CD4-positive, alpha-beta T cell treated with Interleukin-15 for 1 hour (primary cell): ENCODE results near the gene TRAF3.
"Not testable (repeated sequence)": the region's sequence is repeated elsewhere in the genome, so short reads cannot be mapped to it uniquely, and the experiment has no call there.

ENCODE experiments used
- DNase-seq: peaks from one replicate; pipeline ENCODE4 v3.0.0-alpha.2; 2020

The TRAF3 gene

DNA sequence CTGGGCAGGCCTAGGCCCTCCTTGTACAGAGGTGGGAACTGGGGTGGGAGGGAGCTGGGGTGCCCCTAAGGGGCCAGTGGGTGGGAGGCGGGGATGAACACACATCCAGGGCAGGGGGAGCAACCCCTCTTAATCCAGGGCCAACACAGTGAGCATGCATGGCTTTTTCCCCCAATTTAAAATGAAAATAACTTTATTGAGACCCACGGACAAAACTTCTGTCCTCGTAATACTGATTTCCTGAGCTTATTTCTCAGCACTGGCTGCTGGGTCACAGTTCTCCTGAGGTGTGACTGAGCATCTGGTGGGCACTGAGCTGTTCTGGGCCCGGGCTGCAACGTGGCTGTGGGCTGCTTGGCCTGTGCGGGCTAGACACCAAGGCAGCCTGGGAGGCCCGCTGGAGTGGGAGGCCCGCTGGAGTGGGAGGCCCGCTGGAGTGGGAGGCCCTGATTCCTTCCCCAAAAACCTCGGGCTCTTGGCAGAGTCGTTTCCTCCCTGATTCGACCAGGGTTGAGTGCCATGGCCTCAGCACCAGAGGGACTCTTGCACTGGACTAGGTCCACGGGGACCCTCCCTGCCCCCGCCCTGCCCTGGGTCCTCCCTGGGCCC lies 24.9 kb upstream of the TRAF3 start:
- no peak for DNase-seq

GRCh38 chr14:102754370-102755262 lies 22.6 kb upstream of the TRAF3 start:
- no peak for DNase-seq

DNA sequence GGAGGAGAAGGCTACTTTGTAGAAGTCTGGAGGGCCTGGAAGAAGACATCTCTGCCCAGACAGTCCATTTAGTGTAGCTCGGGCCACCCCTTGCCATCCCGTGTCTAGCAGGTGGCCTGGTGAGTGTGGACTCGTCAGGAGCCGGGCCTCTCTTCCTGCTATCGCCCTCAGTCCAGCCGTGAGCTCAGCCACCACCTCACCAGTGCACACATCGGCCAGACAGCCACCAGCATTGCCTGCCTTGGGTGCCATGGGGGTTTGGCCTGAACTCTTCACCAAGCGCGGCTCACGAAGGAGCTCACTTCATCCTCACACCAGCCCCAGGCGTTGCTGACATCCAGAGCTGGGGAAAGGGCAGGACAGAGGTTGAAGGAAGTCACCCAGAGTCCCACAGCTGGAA lies 19.6 kb upstream of the TRAF3 start:
- DNase-seq: no peak

- no peak for DNase-seq
Measured at GRCh38 chr14:102758087-102758486, 19.2 kb upstream of the TRAF3 start.

GRCh38 chr14:102759456-102760187 lies 17.6 kb upstream of the TRAF3 start:
- DNase-seq: no peak

DNA sequence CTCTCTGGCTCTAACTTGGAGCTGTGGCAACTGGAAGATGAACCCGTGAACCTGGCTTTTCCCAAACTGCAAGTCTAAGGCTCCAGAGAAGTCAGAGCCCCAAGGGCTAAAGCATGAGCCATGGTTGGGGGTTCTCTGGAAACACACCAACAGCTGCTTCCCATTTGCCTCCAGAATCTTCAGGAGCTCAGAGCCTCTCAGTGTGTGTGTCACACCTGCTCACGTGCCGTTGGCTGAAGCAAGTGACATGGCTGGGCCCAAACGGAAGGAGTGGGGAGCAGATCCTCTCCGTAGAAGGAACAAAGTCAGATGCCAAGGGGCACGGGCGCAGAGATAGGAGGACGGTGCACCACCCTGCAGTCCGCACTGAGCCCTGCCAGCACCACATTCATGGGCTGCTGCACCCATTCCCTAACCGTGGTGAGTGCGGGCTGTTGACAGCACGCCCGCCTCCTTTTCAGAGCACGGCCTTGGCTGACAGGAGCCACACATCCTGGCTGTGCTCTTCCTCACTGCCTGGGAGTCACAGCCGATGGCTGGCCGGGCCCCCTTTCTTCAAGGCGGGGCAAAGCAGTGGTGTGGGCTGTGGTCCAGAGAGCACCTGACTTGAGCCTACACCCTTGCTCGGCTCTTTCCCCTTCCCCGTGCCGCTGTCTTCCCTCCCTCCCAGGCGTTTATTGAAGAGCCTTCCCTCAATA lies 16.6 kb upstream of the TRAF3 start:
- no peak for DNase-seq

DNA sequence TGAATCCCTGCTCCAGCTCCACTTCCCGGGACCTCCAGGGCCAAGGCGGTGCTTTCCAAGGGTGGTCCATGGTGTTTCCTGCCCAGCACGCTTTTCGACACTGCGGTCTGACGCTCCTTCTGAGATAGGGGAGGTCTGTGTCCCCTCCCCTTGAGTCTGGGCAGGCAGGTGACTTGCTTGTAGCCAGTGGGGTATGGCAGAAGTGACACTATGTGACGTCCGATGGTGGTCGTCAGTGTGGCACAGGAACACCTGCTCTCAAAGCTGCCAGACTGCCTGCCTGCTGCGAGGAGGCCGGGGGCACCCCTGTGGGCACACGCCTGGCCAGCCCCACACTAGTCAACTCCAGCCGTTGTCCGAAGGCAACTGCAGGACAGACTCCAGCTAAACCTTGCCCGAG lies 16.0 kb upstream of the TRAF3 start:
- no peak for DNase-seq

DNA sequence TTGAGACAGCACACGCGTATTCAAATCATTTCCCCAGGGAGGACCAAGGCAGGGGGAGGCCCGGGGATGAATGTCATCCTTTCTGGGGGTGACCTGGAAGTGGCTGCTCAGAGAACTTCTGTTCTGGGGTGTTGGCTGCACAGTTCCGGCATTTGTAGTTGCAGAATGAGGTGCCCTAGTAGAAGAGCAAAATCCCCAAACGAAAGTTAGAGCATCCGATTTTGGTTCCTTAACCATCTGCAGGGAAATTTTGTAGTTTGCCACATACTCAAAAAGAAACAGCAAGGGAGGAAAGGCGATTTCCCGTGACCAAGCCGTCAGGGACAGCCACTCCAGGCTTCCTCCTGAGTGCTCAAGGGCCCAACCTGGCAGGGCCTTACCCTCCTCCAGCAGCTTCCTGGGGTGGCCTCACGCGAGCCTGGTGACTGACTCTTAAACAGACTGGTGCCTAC lies 13.0 kb upstream of the TRAF3 start:
- DNase-seq: no peak

- DNase-seq: not testable (repeated sequence)
Measured at GRCh38 chr14:102765770-102766169, 11.5 kb upstream of the TRAF3 start.

DNA sequence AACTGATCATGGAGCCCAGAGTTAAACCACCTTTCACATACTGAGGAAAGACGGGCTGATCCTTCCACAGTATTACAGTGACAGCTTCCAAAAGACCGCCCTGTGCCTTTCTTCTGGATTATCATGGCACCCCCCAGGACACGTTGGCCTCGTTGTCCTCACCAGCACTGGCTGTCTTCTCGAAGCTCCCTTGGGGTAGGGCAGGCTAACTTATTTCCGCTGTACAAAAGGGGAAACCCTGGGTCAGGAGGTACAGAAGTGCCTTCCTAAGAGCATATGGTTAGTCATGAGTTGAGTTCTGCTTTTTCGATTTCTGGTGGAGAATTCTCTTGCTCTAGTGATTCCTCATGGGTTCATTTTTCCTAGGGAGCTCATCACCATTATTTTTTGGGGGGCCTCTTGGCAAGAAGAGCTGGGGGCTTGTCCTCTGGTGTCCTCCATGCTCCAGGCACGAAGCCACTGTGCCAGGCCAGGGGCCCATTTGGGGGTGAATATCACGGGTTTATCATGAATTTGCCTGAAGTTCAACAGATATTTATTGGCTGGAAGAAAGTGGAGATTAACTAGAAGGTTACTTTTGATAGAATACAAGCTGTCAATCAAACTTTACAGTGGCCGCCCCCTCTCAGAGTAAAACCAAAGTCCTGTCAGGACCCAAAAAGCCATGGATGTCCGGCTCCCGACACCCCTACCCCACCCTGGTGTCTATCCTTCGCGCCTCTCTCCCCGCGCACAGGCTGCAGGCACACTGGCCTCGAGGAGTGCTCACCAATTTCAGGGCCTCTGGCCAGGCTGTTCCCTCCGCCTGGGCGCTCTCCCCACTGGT lies 8.8 kb upstream of the TRAF3 start:
- peak; percentile 78 for DNase-seq

- no peak for DNase-seq
Measured at GRCh38 chr14:102769049-102769327, 8.3 kb upstream of the TRAF3 start.

DNA sequence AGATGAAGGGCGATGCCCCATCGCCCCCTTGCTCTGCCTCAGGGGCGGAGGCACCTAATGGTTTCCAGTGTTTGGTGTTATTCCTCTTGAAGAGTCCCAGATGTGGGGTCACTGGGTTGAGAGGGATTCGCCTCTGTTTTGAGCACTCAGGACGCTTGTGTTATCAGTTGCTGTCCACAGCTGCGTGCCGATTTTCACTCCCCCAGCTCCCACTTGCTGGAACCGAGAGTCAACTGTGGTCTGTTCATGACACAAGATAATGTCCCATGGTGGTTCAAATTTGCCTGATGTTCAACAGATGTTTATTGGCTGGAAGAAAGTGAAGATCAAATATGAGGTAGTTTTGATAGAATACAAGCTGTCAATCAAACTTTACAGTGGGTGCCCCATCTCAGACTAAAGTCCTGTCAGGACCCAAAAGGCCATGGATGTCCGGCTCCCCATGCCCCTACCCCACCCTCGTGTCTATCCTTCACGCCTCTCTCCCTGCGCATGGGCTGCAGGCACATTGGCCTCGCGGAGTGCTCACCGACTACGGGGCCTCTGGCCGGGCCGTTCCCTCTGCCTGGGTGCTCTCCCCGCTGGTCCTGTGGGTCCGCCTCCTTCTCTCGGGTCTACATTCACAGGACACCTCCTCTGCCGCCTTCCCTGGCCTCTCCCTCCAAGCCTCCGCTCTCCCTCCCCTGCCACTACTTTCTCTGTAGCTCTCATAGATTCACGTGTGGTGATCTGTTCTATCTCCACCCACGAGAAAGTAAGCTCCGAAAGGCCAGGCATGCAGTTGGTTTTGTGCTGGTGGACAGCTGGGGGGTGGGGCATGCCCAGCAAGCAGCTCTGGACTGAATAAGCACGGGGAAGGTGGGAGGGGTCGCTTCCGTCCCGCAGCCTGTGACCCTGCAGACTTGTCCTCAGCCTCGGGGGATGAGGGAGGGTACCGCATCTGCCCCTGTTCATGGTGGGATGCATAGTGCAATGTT lies 6.8 kb upstream of the TRAF3 start:
- DNase-seq: no peak

GRCh38 chr14:102771144-102771543 lies 6.1 kb upstream of the TRAF3 start:
- DNase-seq: no peak

- DNase-seq: no peak
Measured at GRCh38 chr14:102772781-102773570, 4.3 kb upstream of the TRAF3 start.

GRCh38 chr14:102774391-102775153 lies 2.7 kb upstream of the TRAF3 start:
- DNase-seq: peak; percentile 80

- peak; percentile 33 for DNase-seq
Measured at GRCh38 chr14:102775855-102776760, 1.1 kb upstream of the TRAF3 start.

GRCh38 chr14:102777711-102778337 lies 575 bp downstream of the TRAF3 start:
- no peak for DNase-seq
